ENCODE data around the gene CKS1B. TPM values are rescaled to one million over a fixed set of nuclear protein-coding genes. Genes with fewer than 3 reads are reported as not detected.

CKS1B gene
- polyA plus RNA-seq, 1 donor from 2014 or later: 29.0 TPM

GRCh38 chr1:154972213-154972516 lies 2.3 kb upstream of the CKS1B start:
- Histone ChIP-seq H3K4me2 (ENCODE audit: low read length) (no peak overlapping the region), H3K27ac (ENCODE audit: low read length) (no peak overlapping the region), H2AFZ (ENCODE audit: low read depth, low read length) (no peak overlapping the region), H4K20me1 (ENCODE audit: insufficient read depth) (no peaks in the 10 kb centered on the region), H3K9me2 (ENCODE audit: insufficient read depth, low read length) (no peaks in the 10 kb centered on the region), H3F3A (ENCODE audit: insufficient read depth, low read length, poor library complexity, severe bottlenecking) (peaks cover 3% of the 10 kb centered on the region), H3K79me2 (replicated peaks; ENCODE audit: insufficient read depth, low read length) (peaks cover 19% of the 10 kb centered on the region), H3K4me3 (ENCODE audit: low read length) (no peak overlapping the region), H3K36me3 (ENCODE audit: insufficient read depth, low read length) (no peaks in the 10 kb centered on the region), H3K27me3 (ENCODE audit: insufficient read depth, low read depth, low read length) (no peaks in the 10 kb centered on the region), H3K9ac (ENCODE audit: low read length) (no peak overlapping the region), H3K9me3 (ENCODE audit: low read length) (no peaks in the 10 kb centered on the region)
- TF ChIP-seq POLR2AphosphoS5 (IDR thresholded peaks at IDR 0.05) (no peak), MXI1 (conservative IDR thresholded peaks at IDR 0.05; ENCODE audit: poor library complexity, severe bottlenecking) (no peak), CTCF (IDR thresholded peaks at IDR 0.05; ENCODE audit: poor library complexity, severe bottlenecking) (no peak), EZH2 (IDR thresholded peaks at IDR 0.05; ENCODE audit: borderline replicate concordance, insufficient read depth, low read length, poor library complexity, severe bottlenecking) (no peak), RAD21 (conservative IDR thresholded peaks at IDR 0.05) (no peak), REST (IDR thresholded peaks at IDR 0.05; ENCODE audit: borderline replicate concordance) (no peak), SMC3 (conservative IDR thresholded peaks at IDR 0.05; ENCODE audit: poor library complexity) (no peak), EP300 (conservative IDR thresholded peaks at IDR 0.05; ENCODE audit: poor library complexity, severe bottlenecking) (no peak), TAF1 (IDR thresholded peaks at IDR 0.05; ENCODE audit: low read depth) (no peak)

GRCh38 chr1:154972517-154973343 lies 1.8 kb upstream of the CKS1B start:
- Histone ChIP-seq H3K9me3 (ENCODE audit: low read length) (no peaks in the 10 kb centered on the region), H3K27me3 (ENCODE audit: insufficient read depth, low read depth, low read length) (no peaks in the 10 kb centered on the region), H4K20me1 (ENCODE audit: insufficient read depth) (no peaks in the 10 kb centered on the region), H3K79me2 (replicated peaks; ENCODE audit: insufficient read depth, low read length) (peaks cover 24% of the 10 kb centered on the region), H3K27ac (ENCODE audit: low read length) (no peak overlapping the region), H3F3A (ENCODE audit: insufficient read depth, low read length, poor library complexity, severe bottlenecking) (peaks cover 3% of the 10 kb centered on the region), H3K36me3 (ENCODE audit: insufficient read depth, low read length) (no peaks in the 10 kb centered on the region), H3K9ac (ENCODE audit: low read length) (peak overlapping the region; percentile 5), H3K4me3 (ENCODE audit: low read length) (peak overlapping the region; percentile 83), H3K9me2 (ENCODE audit: insufficient read depth, low read length) (no peaks in the 10 kb centered on the region), H3K4me2 (ENCODE audit: low read length) (no peak overlapping the region), H2AFZ (ENCODE audit: low read depth, low read length) (no peak overlapping the region)
- TF ChIP-seq TAF1 (IDR thresholded peaks at IDR 0.05; ENCODE audit: low read depth) (no peak), POLR2AphosphoS5 (IDR thresholded peaks at IDR 0.05) (no peak), MXI1 (conservative IDR thresholded peaks at IDR 0.05; ENCODE audit: poor library complexity, severe bottlenecking) (no peak), RAD21 (conservative IDR thresholded peaks at IDR 0.05) (no peak)
